ENCODE measurements around the gene FAM151A.

FAM151A gene

GRCh38 chr1:54577612-54578011 is 45.7 kb downstream of the FAM151A start:
- Histone ChIP-seq H3K27ac (ENCODE audit: low read length) (peak overlapping the region; percentile 64), H3K9ac (ENCODE audit: low read length in 2 of 2) (no peak overlapping the region), H3K27me3 (ENCODE audit: control insufficient read depth in 1 of 2, insufficient read depth in 2 of 2, low read length in 2 of 2) (no peaks in the 10 kb centered on the region), H3K4me3 (ENCODE audit: low read length in 2 of 2) (no peak overlapping the region), H3K9me3 (ENCODE audit: control insufficient read depth in 2 of 2, low read length in 2 of 2) (peaks cover 0 to 3% of the 10 kb centered on the region in 2 donors), H3K4me1 (ENCODE audit: control insufficient read depth, insufficient read depth, low read length) (peaks cover 47% of the 10 kb centered on the region), H3K36me3 (ENCODE audit: control insufficient read depth in 2 of 2, insufficient read depth in 2 of 2, low read length in 2 of 2) (no peaks in the 10 kb centered on the region)

- Histone ChIP-seq H3K9me3 (ENCODE audit: control insufficient read depth in 2 of 2, low read length in 2 of 2) (peaks cover 0 to 3% of the 10 kb centered on the region in 2 donors), H3K27ac (ENCODE audit: low read length) (no peak overlapping the region), H3K9ac (ENCODE audit: low read length in 2 of 2) (no peak overlapping the region), H3K4me3 (ENCODE audit: low read length in 2 of 2) (no peak overlapping the region), H3K27me3 (ENCODE audit: control insufficient read depth in 1 of 2, insufficient read depth in 2 of 2, low read length in 2 of 2) (no peaks in the 10 kb centered on the region), H3K36me3 (ENCODE audit: control insufficient read depth in 2 of 2, insufficient read depth in 2 of 2, low read length in 2 of 2) (no peaks in the 10 kb centered on the region), H3K4me1 (ENCODE audit: control insufficient read depth, insufficient read depth, low read length) (peaks cover 45% of the 10 kb centered on the region)
Observed at GRCh38 chr1:54575605-54576290, 47.6 kb downstream of the FAM151A start.

- Histone ChIP-seq H3K4me1 (ENCODE audit: control insufficient read depth, insufficient read depth, low read length) (peaks cover 39% of the 10 kb centered on the region), H3K4me3 (ENCODE audit: low read length in 2 of 2) (no peak overlapping the region), H3K27me3 (ENCODE audit: control insufficient read depth in 1 of 2, insufficient read depth in 2 of 2, low read length in 2 of 2) (no peaks in the 10 kb centered on the region), H3K9me3 (ENCODE audit: control insufficient read depth in 2 of 2, low read length in 2 of 2) (peaks cover 0 to 3% of the 10 kb centered on the region in 2 donors), H3K36me3 (ENCODE audit: control insufficient read depth in 2 of 2, insufficient read depth in 2 of 2, low read length in 2 of 2) (no peaks in the 10 kb centered on the region), H3K9ac (ENCODE audit: low read length in 2 of 2) (no peak overlapping the region), H3K27ac (ENCODE audit: low read length) (no peak overlapping the region)
Observed at GRCh38 chr1:54575161-54575560, 48.2 kb downstream of the FAM151A start.

GRCh38 chr1:54574158-54574778 is 49.1 kb downstream of the FAM151A start:
- H3K9me3 ChIP-seq (ENCODE audit: control insufficient read depth in 2 of 2, low read length in 2 of 2) = peaks cover 0 to 3% of the 10 kb centered on the region in 2 donors
- H3K27me3 ChIP-seq (ENCODE audit: control insufficient read depth in 1 of 2, insufficient read depth in 2 of 2, low read length in 2 of 2) = no peaks in the 10 kb centered on the region
- H3K4me1 ChIP-seq (ENCODE audit: control insufficient read depth, insufficient read depth, low read length) = peaks cover 33% of the 10 kb centered on the region
- no peak overlapping the region for H3K9ac ChIP-seq (ENCODE audit: low read length in 2 of 2)
- H3K27ac ChIP-seq (ENCODE audit: low read length) = no peak overlapping the region
- H3K36me3 ChIP-seq (ENCODE audit: control insufficient read depth in 2 of 2, insufficient read depth in 2 of 2, low read length in 2 of 2) = no peaks in the 10 kb centered on the region
- no peak overlapping the region for H3K4me3 ChIP-seq (ENCODE audit: low read length in 2 of 2)

GRCh38 chr1:54572542-54572850 is 50.8 kb downstream of the FAM151A start:
- Histone ChIP-seq H3K9ac (ENCODE audit: low read length in 2 of 2) (peak overlapping the region; percentile 13 to 45), H3K27ac (ENCODE audit: low read length) (peak overlapping the region; percentile 37), H3K27me3 (ENCODE audit: control insufficient read depth in 1 of 2, insufficient read depth in 2 of 2, low read length in 2 of 2) (no peaks in the 10 kb centered on the region), H3K4me1 (ENCODE audit: control insufficient read depth, insufficient read depth, low read length) (peaks cover 26% of the 10 kb centered on the region), H3K4me3 (ENCODE audit: low read length in 2 of 2) (no peak overlapping the region), H3K9me3 (ENCODE audit: control insufficient read depth in 2 of 2, low read length in 2 of 2) (peaks cover 0 to 3% of the 10 kb centered on the region in 2 donors), H3K36me3 (ENCODE audit: control insufficient read depth in 2 of 2, insufficient read depth in 2 of 2, low read length in 2 of 2) (peaks cover 0 to 3% of the 10 kb centered on the region in 2 donors)

GRCh38 chr1:54571803-54572541 is 51.4 kb downstream of the FAM151A start:
- Histone ChIP-seq H3K27ac (ENCODE audit: low read length) (peak overlapping the region; percentile 37), H3K27me3 (ENCODE audit: control insufficient read depth in 1 of 2, insufficient read depth in 2 of 2, low read length in 2 of 2) (no peaks in the 10 kb centered on the region), H3K4me1 (ENCODE audit: control insufficient read depth, insufficient read depth, low read length) (peaks cover 27% of the 10 kb centered on the region), H3K9ac (ENCODE audit: low read length in 2 of 2) (peak overlapping the region; percentile 13 to 45), H3K9me3 (ENCODE audit: control insufficient read depth in 2 of 2, low read length in 2 of 2) (no peaks in the 10 kb centered on the region), H3K4me3 (ENCODE audit: low read length in 2 of 2) (no peak overlapping the region), H3K36me3 (ENCODE audit: control insufficient read depth in 2 of 2, insufficient read depth in 2 of 2, low read length in 2 of 2) (peaks cover 0 to 4% of the 10 kb centered on the region in 2 donors)

- peak overlapping the region in 1 of 2 donors; percentile 13 for H3K9ac ChIP-seq (ENCODE audit: low read length in 2 of 2)
Observed at GRCh38 chr1:54571326-54571725, 52.0 kb downstream of the FAM151A start.

GRCh38 chr1:54570161-54570560 is 53.2 kb downstream of the FAM151A start:
- Histone ChIP-seq H3K27ac (ENCODE audit: low read length) (no peak overlapping the region), H3K4me1 (ENCODE audit: control insufficient read depth, insufficient read depth, low read length) (peaks cover 27% of the 10 kb centered on the region)

More at GRCh38 chr1:54571326-54571725, 52.0 kb downstream of the FAM151A start:
- peaks cover 27% of the 10 kb centered on the region for H3K4me1 ChIP-seq (ENCODE audit: control insufficient read depth, insufficient read depth, low read length)
- no peaks in the 10 kb centered on the region for H3K9me3 ChIP-seq (ENCODE audit: control insufficient read depth in 2 of 2, low read length in 2 of 2)
- peaks cover 0 to 4% of the 10 kb centered on the region in 2 donors for H3K36me3 ChIP-seq (ENCODE audit: control insufficient read depth in 2 of 2, insufficient read depth in 2 of 2, low read length in 2 of 2)
- H3K4me3 ChIP-seq (ENCODE audit: low read length in 2 of 2) = no peak overlapping the region
- no peaks in the 10 kb centered on the region for H3K27me3 ChIP-seq (ENCODE audit: control insufficient read depth in 1 of 2, insufficient read depth in 2 of 2, low read length in 2 of 2)
- H3K27ac ChIP-seq (ENCODE audit: low read length) = peak overlapping the region; percentile 37

GRCh38 chr1:54569339-54569738 is 54.0 kb downstream of the FAM151A start:
- Histone ChIP-seq H3K27ac (ENCODE audit: low read length) (no peak overlapping the region), H3K36me3 (ENCODE audit: control insufficient read depth in 2 of 2, insufficient read depth in 2 of 2, low read length in 2 of 2) (peaks cover 0 to 7% of the 10 kb centered on the region in 2 donors), H3K4me1 (ENCODE audit: control insufficient read depth, insufficient read depth, low read length) (peaks cover 27% of the 10 kb centered on the region), H3K27me3 (ENCODE audit: control insufficient read depth in 1 of 2, insufficient read depth in 2 of 2, low read length in 2 of 2) (no peaks in the 10 kb centered on the region), H3K9me3 (ENCODE audit: control insufficient read depth in 2 of 2, low read length in 2 of 2) (no peaks in the 10 kb centered on the region), H3K4me3 (ENCODE audit: low read length in 2 of 2) (no peak overlapping the region), H3K9ac (ENCODE audit: low read length in 2 of 2) (no peak overlapping the region)

More at GRCh38 chr1:54570161-54570560, 53.2 kb downstream of the FAM151A start:
- peaks cover 0 to 4% of the 10 kb centered on the region in 2 donors for H3K36me3 ChIP-seq (ENCODE audit: control insufficient read depth in 2 of 2, insufficient read depth in 2 of 2, low read length in 2 of 2)
- no peaks in the 10 kb centered on the region for H3K9me3 ChIP-seq (ENCODE audit: control insufficient read depth in 2 of 2, low read length in 2 of 2)
- no peak overlapping the region for H3K9ac ChIP-seq (ENCODE audit: low read length in 2 of 2)
- H3K4me3 ChIP-seq (ENCODE audit: low read length in 2 of 2) = no peak overlapping the region
- H3K27me3 ChIP-seq (ENCODE audit: control insufficient read depth in 1 of 2, insufficient read depth in 2 of 2, low read length in 2 of 2) = no peaks in the 10 kb centered on the region

GRCh38 chr1:54567961-54568360 is 55.4 kb downstream of the FAM151A start:
- no peak overlapping the region for H3K27ac ChIP-seq (ENCODE audit: low read length)
- peaks cover 0 to 7% of the 10 kb centered on the region in 2 donors for H3K36me3 ChIP-seq (ENCODE audit: control insufficient read depth in 2 of 2, insufficient read depth in 2 of 2, low read length in 2 of 2)
- H3K4me1 ChIP-seq (ENCODE audit: control insufficient read depth, insufficient read depth, low read length) = peaks cover 27% of the 10 kb centered on the region
- no peak overlapping the region for H3K4me3 ChIP-seq (ENCODE audit: low read length in 2 of 2)
- H3K9ac ChIP-seq (ENCODE audit: low read length in 2 of 2) = no peak overlapping the region
- no peaks in the 10 kb centered on the region for H3K9me3 ChIP-seq (ENCODE audit: control insufficient read depth in 2 of 2, low read length in 2 of 2)
- H3K27me3 ChIP-seq (ENCODE audit: control insufficient read depth in 1 of 2, insufficient read depth in 2 of 2, low read length in 2 of 2) = no peaks in the 10 kb centered on the region

Data from stomach smooth muscle (tissue), 2 donors.